A673 (cell line): ENCODE data around the gene KDM8. TPM values are rescaled to one million over a fixed set of nuclear protein-coding genes. Genes with fewer than 3 reads are reported as not detected.
A peak's percentile ranks its signal among the peaks of the same experiment; 100 is the strongest.

Experiments
- BruUV-seq: library from RNA; stranded (reverse); fragments of 400-500 nt; replicated peaks from 2 replicates; lab custom pipeline; 2021; lab: Mats Ljungman, UMichigan
- CTCF ChIA-PET: fragments of 300-600 bp; sonication (Branson Sonifier 250); formaldehyde crosslinking; loops from one replicate; lab custom pipeline; 2022; ENCODE audit warnings: antibody characterized with exemption; lab: Charles Lee
- POLR2A ChIA-PET: fragments of 300-600 bp; sonication (Branson Sonifier 250); formaldehyde crosslinking; loops from one replicate; lab custom pipeline; 2022; ENCODE audit warnings: antibody characterized with exemption; ENCODE audit not compliant: low non-redundant PET; lab: Charles Lee
- DNase-seq: peaks from one replicate; pipeline ENCODE4 v3.0.0-alpha.2; 2015; ENCODE audit warnings: low spot score
- H3K27ac ChIP-seq: fragments of 200-600 bp; sonication (generic); 2 replicates; pipeline ENCODE4 v1.5.1; 2016; ENCODE audit warnings: mixed run types, low read depth, mild to moderate bottlenecking, mixed read lengths, antibody characterized with exemption, low read length; ENCODE audit not compliant: poor library complexity, severe bottlenecking
- H3K27me3 ChIP-seq: fragments of 200-600 bp; sonication (generic); replicated peaks from 2 replicates; pipeline ENCODE4 v1.6.1; 2017; ENCODE audit warnings: mixed run types, low read depth, mild to moderate bottlenecking, mixed read lengths, antibody characterized with exemption, low read length; ENCODE audit not compliant: insufficient read depth, poor library complexity
- H3K36me3 ChIP-seq: fragments of 200-600 bp; sonication (generic); 2 replicates; pipeline ENCODE4 v1.6.1; 2016; ENCODE audit warnings: mixed run types, mild to moderate bottlenecking, mixed read lengths, antibody characterized with exemption, low read length; ENCODE audit not compliant: insufficient read depth, poor library complexity, severe bottlenecking
- H3K4me1 ChIP-seq: fragments of 200-600 bp; sonication (generic); 2 replicates; pipeline ENCODE4 v1.6.1; 2017; ENCODE audit warnings: mixed run types, mild to moderate bottlenecking, mixed read lengths, antibody characterized with exemption, low read length; ENCODE audit not compliant: insufficient read depth, poor library complexity, severe bottlenecking
- H3K4me3 ChIP-seq: fragments of 200-600 bp; sonication (generic); 2 replicates; pipeline ENCODE4 v1.5.1; 2016; ENCODE audit warnings: low read depth, mixed run types, mild to moderate bottlenecking, mixed read lengths, low read length; ENCODE audit not compliant: poor library complexity, severe bottlenecking
- H3K9me3 ChIP-seq: fragments of 200-600 bp; sonication (generic); 2 replicates; pipeline ENCODE4 v1.6.1; 2016; ENCODE audit warnings: mixed run types, low read depth, mild to moderate bottlenecking, mixed read lengths, antibody characterized with exemption, low read length; ENCODE audit not compliant: poor library complexity, severe bottlenecking
- EZH2 ChIP-seq: fragments of 200-600 bp; sonication (generic); IDR thresholded peaks from 2 replicates; pipeline ENCODE4 v1.6.1; 2017; ENCODE audit warnings: borderline replicate concordance, low read depth, mild to moderate bottlenecking, mixed read lengths, antibody characterized with exemption, low read length; ENCODE audit not compliant: poor library complexity, severe bottlenecking
- intact Hi-C: fragments of 100-400 bp; cut with micrococcal nuclease; formaldehyde crosslinking; loops from one replicate; pipeline ENCODE4 v1.10.0; 2022; ENCODE audit not compliant: unreplicated experiment
- total RNA-seq: library from RNA; stranded (reverse); gene quantifications from 2 replicates; pipeline ENCODE4 v1.2.3, GENCODE V29; 2021
- TF ChIP-seq, protein P1 (sequence below): fragments of 300-800, 200-600 bp; sonication (generic); conservative IDR thresholded peaks from 2 replicates; pipeline ENCODE4 v1.5.1; 2017; ENCODE audit warnings: low read depth, mild to moderate bottlenecking, antibody characterized with exemption, low read length, moderate library complexity, mixed read lengths

Gene KDM8
- total RNA-seq, 1 experiment from 2014 or later, result 8.8 TPM

DNA sequence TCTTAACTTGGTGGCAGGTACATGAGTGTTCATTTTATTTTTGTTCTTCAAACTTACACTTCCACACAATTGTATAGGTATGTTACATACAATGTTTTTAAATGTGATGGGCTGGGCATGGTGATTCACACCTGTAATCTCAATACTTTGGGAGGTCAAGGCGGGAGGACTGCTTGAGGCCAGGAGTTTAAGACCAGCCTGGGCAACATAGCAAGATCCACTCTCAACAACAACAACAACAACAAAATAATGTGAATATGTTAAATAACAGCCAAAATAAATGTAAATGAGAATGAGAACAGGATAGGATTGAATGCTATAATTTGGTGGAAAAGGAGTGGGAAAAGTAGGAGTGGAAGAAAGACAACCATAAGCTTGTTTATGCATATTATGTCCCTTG is 62.7 kb downstream of the KDM8 start:
- Histone ChIP-seq H3K4me3 (no peak overlapping the region), H3K9me3 (no peaks in the 10 kb centered on the region), H3K36me3 (no peaks in the 10 kb centered on the region), H3K27me3 (no peaks in the 10 kb centered on the region), H3K27ac (no peak overlapping the region), H3K4me1 (peaks cover 8% of the 10 kb centered on the region)
- DNase-seq, result no peak
- TF ChIP-seq, protein P1, sequence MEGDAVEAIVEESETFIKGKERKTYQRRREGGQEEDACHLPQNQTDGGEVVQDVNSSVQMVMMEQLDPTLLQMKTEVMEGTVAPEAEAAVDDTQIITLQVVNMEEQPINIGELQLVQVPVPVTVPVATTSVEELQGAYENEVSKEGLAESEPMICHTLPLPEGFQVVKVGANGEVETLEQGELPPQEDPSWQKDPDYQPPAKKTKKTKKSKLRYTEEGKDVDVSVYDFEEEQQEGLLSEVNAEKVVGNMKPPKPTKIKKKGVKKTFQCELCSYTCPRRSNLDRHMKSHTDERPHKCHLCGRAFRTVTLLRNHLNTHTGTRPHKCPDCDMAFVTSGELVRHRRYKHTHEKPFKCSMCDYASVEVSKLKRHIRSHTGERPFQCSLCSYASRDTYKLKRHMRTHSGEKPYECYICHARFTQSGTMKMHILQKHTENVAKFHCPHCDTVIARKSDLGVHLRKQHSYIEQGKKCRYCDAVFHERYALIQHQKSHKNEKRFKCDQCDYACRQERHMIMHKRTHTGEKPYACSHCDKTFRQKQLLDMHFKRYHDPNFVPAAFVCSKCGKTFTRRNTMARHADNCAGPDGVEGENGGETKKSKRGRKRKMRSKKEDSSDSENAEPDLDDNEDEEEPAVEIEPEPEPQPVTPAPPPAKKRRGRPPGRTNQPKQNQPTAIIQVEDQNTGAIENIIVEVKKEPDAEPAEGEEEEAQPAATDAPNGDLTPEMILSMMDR, result no peak
- no peak for TF ChIP-seq EZH2
- POLR2A ChIA-PET, result no interaction called here
- CTCF ChIA-PET, result no interaction called here
- intact Hi-C loops, result no loop called here
- no TSS peak for BruUV-seq

DNA sequence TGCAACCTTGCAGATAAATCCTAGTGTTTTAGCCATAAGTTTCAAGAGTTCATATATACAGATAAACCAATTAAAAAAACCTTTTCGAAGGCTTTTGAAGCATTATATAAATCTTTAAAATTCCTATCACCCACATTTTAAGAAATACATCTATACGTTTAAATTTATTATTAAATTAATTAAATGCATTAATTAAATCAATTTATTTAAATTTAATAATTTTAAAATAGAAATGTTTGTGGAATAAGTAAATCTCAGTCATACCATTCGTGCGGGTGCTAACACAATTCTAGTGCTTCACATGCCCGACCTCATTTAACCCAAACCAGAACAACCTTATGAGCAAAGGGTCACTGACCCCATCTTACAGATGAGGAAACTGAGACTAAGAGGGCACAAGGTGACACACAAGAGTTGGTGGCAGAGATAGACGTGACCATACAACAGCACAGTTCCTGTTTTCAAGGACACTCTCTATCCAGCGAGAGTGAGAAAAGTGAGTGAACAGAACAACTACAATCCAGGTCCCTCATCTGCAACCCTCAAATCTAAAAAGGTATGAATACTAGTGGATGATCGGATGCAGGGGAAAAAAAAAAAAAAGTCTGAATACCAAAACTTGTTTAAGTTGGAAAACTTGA is 63.8 kb downstream of the KDM8 start:
- BruUV-seq, result no TSS peak
- intact Hi-C loops, result no loop called here
- no peak overlapping the region for H3K4me3 ChIP-seq
- CTCF ChIA-PET, result no interaction called here
- no peaks in the 10 kb centered on the region for H3K9me3 ChIP-seq
- H3K36me3 ChIP-seq, result no peaks in the 10 kb centered on the region
- no peak for TF ChIP-seq EZH2
- TF ChIP-seq, protein P1, result no peak
- peaks cover 8% of the 10 kb centered on the region for H3K4me1 ChIP-seq
- H3K27me3 ChIP-seq, result no peaks in the 10 kb centered on the region
- no peak for DNase-seq
- H3K27ac ChIP-seq, result no peak overlapping the region
- POLR2A ChIA-PET, result no interaction called here

DNA sequence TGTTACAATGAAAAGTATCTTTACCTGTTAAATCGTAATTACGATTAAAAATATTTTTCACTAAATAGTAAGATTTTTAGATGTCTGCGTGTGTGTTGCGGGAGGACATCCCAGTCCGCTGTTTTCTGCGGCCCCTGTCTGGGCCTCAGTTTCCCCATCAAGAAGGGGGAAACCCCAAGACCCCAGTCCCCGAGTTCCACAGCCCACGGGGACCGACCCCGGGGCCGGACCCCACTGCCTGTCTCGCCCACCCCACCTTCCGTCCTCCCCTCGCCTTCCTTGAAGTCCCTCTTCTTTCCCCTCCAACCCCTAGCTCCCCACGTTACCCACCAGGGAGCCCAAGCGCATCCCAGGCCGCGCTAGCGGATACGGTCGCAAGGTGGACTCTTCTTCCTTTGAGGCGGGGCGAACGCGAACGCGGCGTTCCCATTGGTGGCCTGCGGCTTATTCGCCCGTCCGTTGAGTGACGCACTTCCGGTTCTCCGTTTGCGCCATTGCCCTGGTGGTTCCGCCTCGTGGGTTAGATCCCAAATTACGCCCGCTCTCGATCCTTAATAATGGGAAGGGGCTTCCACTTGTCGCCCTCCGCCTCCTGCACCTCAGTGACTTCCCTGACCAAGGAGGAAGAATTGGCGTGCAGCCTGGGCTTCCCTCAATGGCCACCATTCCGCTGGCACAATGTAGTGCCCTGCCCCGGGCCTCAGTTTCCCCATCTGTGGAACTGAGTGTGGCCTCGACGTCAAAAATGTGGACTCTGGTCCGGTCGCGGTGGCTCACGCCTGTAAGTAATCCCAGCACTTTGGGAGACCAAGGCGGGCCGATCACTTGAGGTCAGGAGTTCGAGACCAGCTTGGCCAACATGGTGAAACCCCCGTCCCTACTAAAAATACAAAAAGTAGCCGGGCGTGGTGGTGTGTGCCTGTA is 65.3 kb downstream of the KDM8 start, which contains the start of gene NSMCE1:
TSS of gene NSMCE1 (minus strand) at position 397 of the 924 bp plus-strand sequence. CDS start 11,202 bp downstream, outside the sequence.
- Histone ChIP-seq H3K9me3 (no peaks in the 10 kb centered on the region), H3K36me3 (no peaks in the 10 kb centered on the region), H3K27ac (peak within 1 kb of the TSS; percentile 76), H3K27me3 (no peaks in the 10 kb centered on the region), H3K4me1 (peaks cover 8% of the 10 kb centered on the region), H3K4me3 (peak within 1 kb of the TSS; percentile 71)
- peak; percentile 98 for DNase-seq
- CTCF ChIA-PET, result no interaction called here
- BruUV-seq, result TSS peak; percentile 94
- POLR2A ChIA-PET, result no interaction called here
- TF ChIP-seq, protein P1, result 0 out of 2 replicates have a peak, but pooled peaks have one; percentile 18
- TF ChIP-seq EZH2, result no peak
- intact Hi-C loops, result no loop called here
